Measurements from ENCODE around the gene TTC7B. TPM values are rescaled to one million over a fixed set of nuclear protein-coding genes. Genes with fewer than 3 reads are reported as not detected.

Gene TTC7B
- total RNA-seq, 4 donors from 2014 or later: 35.0 to 78.7 (median 36.8) TPM

DNA sequence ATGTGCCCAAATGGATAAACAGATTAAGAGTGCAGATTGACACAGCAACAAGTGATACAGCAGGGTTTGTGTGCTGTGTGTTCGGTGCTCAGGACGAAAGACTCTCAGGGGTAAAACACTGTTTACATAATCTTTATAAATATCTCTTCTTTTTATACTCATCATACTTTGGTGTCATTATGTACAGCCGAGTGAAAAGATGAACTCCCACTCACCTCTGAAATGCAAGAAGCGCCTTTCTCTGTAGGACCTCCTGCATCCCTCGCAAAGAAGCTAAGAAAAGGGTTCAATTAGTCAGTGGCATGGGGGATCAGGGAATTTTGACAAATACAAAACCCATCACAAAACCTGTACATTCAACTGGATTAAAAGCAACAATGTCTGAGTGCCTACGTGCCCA lies 163.6 kb downstream of the TTC7B start:
- no peaks in the 10 kb centered on the region for H3K9me3 ChIP-seq
- peaks cover 11 to 30% of the 10 kb centered on the region in 2 donors for H3K4me1 ChIP-seq
- H3K36me3 ChIP-seq: peaks cover 0 to 10% of the 10 kb centered on the region in 2 donors
- in situ Hi-C loops (cut with MboI; ENCODE audit: low sequenced_read_pairs in 4 of 4) (no loop called here), intact Hi-C loops (cut with DNase I; ENCODE audit: low total_unique reads) (no loop called here)
- no peak overlapping the region for H3K27ac ChIP-seq
- no peaks in the 10 kb centered on the region for H3K27me3 ChIP-seq
- no peak for TF ChIP-seq POLR2A (IDR thresholded peaks at IDR 0.05)
- TF ChIP-seq, protein P1, sequence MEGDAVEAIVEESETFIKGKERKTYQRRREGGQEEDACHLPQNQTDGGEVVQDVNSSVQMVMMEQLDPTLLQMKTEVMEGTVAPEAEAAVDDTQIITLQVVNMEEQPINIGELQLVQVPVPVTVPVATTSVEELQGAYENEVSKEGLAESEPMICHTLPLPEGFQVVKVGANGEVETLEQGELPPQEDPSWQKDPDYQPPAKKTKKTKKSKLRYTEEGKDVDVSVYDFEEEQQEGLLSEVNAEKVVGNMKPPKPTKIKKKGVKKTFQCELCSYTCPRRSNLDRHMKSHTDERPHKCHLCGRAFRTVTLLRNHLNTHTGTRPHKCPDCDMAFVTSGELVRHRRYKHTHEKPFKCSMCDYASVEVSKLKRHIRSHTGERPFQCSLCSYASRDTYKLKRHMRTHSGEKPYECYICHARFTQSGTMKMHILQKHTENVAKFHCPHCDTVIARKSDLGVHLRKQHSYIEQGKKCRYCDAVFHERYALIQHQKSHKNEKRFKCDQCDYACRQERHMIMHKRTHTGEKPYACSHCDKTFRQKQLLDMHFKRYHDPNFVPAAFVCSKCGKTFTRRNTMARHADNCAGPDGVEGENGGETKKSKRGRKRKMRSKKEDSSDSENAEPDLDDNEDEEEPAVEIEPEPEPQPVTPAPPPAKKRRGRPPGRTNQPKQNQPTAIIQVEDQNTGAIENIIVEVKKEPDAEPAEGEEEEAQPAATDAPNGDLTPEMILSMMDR (IDR thresholded peaks at IDR 0.05 in 4 of 5, conservative IDR thresholded peaks at IDR 0.05 in 1 of 5): no peak
- ATAC-seq (no peak), DNase-seq (no peak)
- H3K4me3 ChIP-seq: no peak overlapping the region

DNA sequence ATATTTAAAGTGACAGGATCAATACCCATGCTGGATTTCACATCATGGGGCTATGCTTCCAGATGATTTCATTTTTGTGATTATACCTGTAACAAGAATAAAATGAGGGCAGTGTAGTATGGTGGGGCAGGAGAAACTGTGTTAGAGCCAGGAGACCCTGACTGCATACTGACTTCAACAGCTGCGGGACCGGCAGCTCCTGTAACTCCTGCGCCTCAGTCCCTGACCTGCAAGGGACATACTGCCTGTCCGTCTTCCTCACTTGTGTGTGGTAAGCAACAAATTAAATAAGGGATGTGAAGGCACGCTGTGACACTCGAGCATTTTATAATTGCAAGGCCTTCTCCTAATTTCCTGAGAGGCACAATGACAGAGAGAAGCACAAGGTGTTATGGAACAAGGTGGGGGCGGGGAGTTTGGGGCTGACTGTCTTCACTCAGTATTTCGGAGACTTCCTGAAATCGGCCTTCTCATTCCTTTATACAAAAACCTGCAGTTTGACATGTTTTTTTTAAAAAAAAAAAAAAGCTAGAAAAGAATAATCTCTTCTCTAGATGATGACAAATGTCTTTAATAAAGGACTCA lies 164.2 kb downstream of the TTC7B start:
- H3K36me3 ChIP-seq: peaks cover 0 to 7% of the 10 kb centered on the region in 2 donors
- TF ChIP-seq, protein P1 (IDR thresholded peaks at IDR 0.05 in 4 of 5, conservative IDR thresholded peaks at IDR 0.05 in 1 of 5): no peak
- no peak for TF ChIP-seq POLR2A (IDR thresholded peaks at IDR 0.05)
- ATAC-seq (no peak), DNase-seq (no peak)
- no peak overlapping the region for H3K4me3 ChIP-seq
- in situ Hi-C loops (cut with MboI; ENCODE audit: low sequenced_read_pairs in 4 of 4): no loop called here
- H3K9me3 ChIP-seq: no peaks in the 10 kb centered on the region
- H3K27me3 ChIP-seq: no peaks in the 10 kb centered on the region
- intact Hi-C loops (cut with DNase I; ENCODE audit: low total_unique reads): no loop called here
- H3K4me1 ChIP-seq: peaks cover 11 to 30% of the 10 kb centered on the region in 2 donors
- H3K27ac ChIP-seq: no peak overlapping the region

DNA sequence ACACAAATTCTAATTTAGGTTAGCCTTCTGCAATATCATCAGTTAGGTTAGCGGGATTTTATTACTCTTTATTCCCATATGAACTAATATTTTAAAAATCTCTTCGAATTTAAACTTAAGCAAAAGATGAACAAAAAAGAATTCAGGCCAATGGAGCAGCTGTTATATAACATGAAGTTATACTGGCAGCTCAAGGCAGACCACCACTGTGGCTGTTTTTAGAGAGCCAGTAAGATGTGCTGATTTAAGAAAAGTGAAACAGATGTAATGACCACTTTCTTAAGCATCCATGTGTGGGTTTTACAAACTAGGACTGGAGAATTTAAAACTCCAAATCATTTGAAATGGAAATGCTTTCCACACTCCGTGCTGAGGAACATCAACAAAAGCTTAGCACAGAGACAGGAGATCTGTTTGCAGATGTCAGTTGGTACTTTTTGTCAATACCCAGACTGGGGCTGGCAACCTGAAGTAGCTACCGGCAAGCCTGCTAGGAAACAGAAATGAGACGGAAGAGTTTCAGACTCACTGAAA lies 164.9 kb downstream of the TTC7B start:
- TF ChIP-seq POLR2A (IDR thresholded peaks at IDR 0.05): no peak
- TF ChIP-seq, protein P1 (IDR thresholded peaks at IDR 0.05 in 4 of 5, conservative IDR thresholded peaks at IDR 0.05 in 1 of 5): no peak
- DNase-seq (no peak), ATAC-seq (no peak)
- Histone ChIP-seq H3K9me3 (no peaks in the 10 kb centered on the region), H3K27me3 (no peaks in the 10 kb centered on the region), H3K36me3 (no peaks in the 10 kb centered on the region), H3K4me3 (no peak overlapping the region), H3K27ac (no peak overlapping the region), H3K4me1 (peaks cover 11 to 31% of the 10 kb centered on the region in 2 donors)
- intact Hi-C loops (cut with DNase I; ENCODE audit: low total_unique reads): no loop called here
- in situ Hi-C loops (cut with MboI; ENCODE audit: low sequenced_read_pairs in 4 of 4): no loop called here

DNA sequence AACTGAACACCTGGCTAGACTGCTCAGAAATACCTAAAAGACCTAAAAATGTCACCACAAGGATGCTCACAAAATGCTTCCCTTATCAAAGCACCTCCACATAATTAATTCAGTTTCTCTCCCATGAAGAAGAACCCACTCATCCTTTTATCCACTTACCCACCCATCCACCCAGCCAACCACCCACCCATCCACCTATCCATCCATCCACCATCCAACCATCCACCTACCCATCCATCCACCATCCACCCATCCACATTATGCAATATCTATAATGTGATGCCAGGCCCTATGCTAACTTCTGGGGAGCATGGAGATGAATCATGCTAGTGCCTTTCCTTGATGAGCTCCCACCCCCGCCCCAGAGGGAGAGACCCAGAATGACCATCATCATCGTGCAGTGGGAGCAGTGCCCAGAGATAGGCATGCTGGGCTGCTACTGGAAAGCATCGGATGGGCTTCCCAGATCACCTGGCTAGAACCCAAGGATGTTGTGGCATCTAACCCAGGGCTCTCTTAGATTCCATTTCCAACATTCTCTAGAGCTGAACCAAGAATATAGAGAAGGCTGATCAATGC lies 166.6 kb downstream of the TTC7B start:
- Histone ChIP-seq H3K27ac (no peak overlapping the region), H3K9me3 (no peaks in the 10 kb centered on the region), H3K27me3 (no peaks in the 10 kb centered on the region), H3K36me3 (no peaks in the 10 kb centered on the region), H3K4me3 (no peak overlapping the region), H3K4me1 (peaks cover 16 to 38% of the 10 kb centered on the region in 2 donors)
- TF ChIP-seq POLR2A (IDR thresholded peaks at IDR 0.05): no peak
- TF ChIP-seq, protein P1 (IDR thresholded peaks at IDR 0.05 in 4 of 5, conservative IDR thresholded peaks at IDR 0.05 in 1 of 5): no peak
- in situ Hi-C loops (cut with MboI; ENCODE audit: low sequenced_read_pairs in 4 of 4) (no loop called here), intact Hi-C loops (cut with DNase I; ENCODE audit: low total_unique reads) (no loop called here)
- DNase-seq (no peak), ATAC-seq (no peak)

Data from gastrocnemius medialis (tissue), 4 donors.